NB4 (cell line): ENCODE measurements around the gene DNAH17.

Source experiments
- MYC ChIP-seq: IDR thresholded peaks from 2 replicates; pipeline ENCODE4 v1.6.1; 2011; ENCODE audit warnings: low read depth, low read length
- POLR2A ChIP-seq: IDR thresholded peaks from 2 replicates; pipeline ENCODE4 v1.6.1; 2011; ENCODE audit warnings: mild to moderate bottlenecking; ENCODE audit not compliant: insufficient read length; ENCODE audit errors: extremely low read depth
- TF ChIP-seq, protein P1 (sequence below): IDR thresholded peaks from one replicate; pipeline ENCODE4 v1.5.1; 2012; ENCODE audit warnings: low read depth, low read length
- TF ChIP-seq, protein P2 (sequence below): IDR thresholded peaks from 2 replicates; pipeline ENCODE4 v1.6.1; 2011; ENCODE audit warnings: low read depth, low read length

DNA sequence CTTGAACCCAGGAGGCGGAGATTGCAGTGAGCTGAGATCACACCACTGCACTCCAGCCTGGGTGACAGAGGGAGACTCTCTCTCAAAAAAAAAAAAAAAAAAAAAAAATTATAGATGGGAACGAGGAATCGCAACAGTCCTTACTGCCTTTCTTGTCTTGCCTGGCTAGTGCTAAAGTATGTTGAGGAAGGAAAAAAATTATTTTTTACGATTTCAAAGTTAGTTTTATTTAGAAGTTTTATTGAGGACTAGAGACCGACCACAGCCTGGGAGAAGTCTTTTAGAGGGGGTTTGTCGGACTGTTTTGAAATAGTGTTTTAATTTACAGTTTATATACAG lies 15.8 kb upstream of the DNAH17 start:
- TF ChIP-seq, protein P1, sequence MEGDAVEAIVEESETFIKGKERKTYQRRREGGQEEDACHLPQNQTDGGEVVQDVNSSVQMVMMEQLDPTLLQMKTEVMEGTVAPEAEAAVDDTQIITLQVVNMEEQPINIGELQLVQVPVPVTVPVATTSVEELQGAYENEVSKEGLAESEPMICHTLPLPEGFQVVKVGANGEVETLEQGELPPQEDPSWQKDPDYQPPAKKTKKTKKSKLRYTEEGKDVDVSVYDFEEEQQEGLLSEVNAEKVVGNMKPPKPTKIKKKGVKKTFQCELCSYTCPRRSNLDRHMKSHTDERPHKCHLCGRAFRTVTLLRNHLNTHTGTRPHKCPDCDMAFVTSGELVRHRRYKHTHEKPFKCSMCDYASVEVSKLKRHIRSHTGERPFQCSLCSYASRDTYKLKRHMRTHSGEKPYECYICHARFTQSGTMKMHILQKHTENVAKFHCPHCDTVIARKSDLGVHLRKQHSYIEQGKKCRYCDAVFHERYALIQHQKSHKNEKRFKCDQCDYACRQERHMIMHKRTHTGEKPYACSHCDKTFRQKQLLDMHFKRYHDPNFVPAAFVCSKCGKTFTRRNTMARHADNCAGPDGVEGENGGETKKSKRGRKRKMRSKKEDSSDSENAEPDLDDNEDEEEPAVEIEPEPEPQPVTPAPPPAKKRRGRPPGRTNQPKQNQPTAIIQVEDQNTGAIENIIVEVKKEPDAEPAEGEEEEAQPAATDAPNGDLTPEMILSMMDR, result no peak
- no peak for TF ChIP-seq POLR2A
- TF ChIP-seq, protein P2, sequence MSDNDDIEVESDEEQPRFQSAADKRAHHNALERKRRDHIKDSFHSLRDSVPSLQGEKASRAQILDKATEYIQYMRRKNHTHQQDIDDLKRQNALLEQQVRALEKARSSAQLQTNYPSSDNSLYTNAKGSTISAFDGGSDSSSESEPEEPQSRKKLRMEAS, result no peak
- TF ChIP-seq MYC, result no peak
